HG02571 (cell line): ENCODE data around the gene LARP6.
A peak's percentile ranks its signal among the peaks of the same experiment; 100 is the strongest.
"Not testable (repeated sequence)": the region's sequence is repeated elsewhere in the genome, so short reads cannot be mapped to it uniquely, and the experiment has no call there.

ENCODE experiments used
- ATAC-seq: cut with Tn5 transposase; IDR thresholded peaks from one replicate; pipeline ENCODE4 v1.9.1; 2021; ENCODE audit warnings: mild to moderate bottlenecking, moderate library complexity; ENCODE audit not compliant: unreplicated experiment

The LARP6 gene

GRCh38 chr15:70853973-70854665 is at the start of gene LARP6:
Gene LARP6, minus strand, starts transcription at chr15:70854157. Its CDS starts 69 bp downstream, at chr15:70854088.
- ATAC-seq, result no peak

- no peak for ATAC-seq
Measured at GRCh38 chr15:70902107-70902506, 48.1 kb upstream of the LARP6 start.

GRCh38 chr15:70892912-70893560 is 39.1 kb upstream of the LARP6 start:
- ATAC-seq, result peak; percentile 26

- peak; percentile 71 for ATAC-seq
Measured at GRCh38 chr15:70892002-70892911, 38.3 kb upstream of the LARP6 start, which contains the start of the genes LRRC49 and THAP10. Gene LRRC49, plus strand, starts transcription at chr15:70892826. Its CDS starts 69 bp downstream, at chr15:70892895. Gene THAP10, minus strand, starts transcription at chr15:70892433. Its CDS starts 161 bp downstream, at chr15:70892272.

- no peak for ATAC-seq
Measured at GRCh38 chr15:70882361-70882760, 28.4 kb upstream of the LARP6 start.

- ATAC-seq, result no peak
Measured at GRCh38 chr15:70880781-70881180, 26.8 kb upstream of the LARP6 start.

GRCh38 chr15:70879401-70879800 is 25.4 kb upstream of the LARP6 start:
- no peak for ATAC-seq

GRCh38 chr15:70876683-70877082 is 22.7 kb upstream of the LARP6 start:
- no peak for ATAC-seq

- no peak for ATAC-seq
Measured at GRCh38 chr15:70876011-70876410, 22.1 kb upstream of the LARP6 start.

GRCh38 chr15:70875001-70875782 is 21.2 kb upstream of the LARP6 start:
- no peak for ATAC-seq

GRCh38 chr15:70873232-70874054 is 19.5 kb upstream of the LARP6 start:
- ATAC-seq, result no peak

GRCh38 chr15:70871490-70871889 is 17.5 kb upstream of the LARP6 start:
- ATAC-seq, result not testable (repeated sequence)

GRCh38 chr15:70870051-70870450 is 16.1 kb upstream of the LARP6 start:
- ATAC-seq, result no peak

GRCh38 chr15:70869346-70869745 is 15.4 kb upstream of the LARP6 start:
- no peak for ATAC-seq

GRCh38 chr15:70867911-70868467 is 14.0 kb upstream of the LARP6 start:
- no peak for ATAC-seq

GRCh38 chr15:70866982-70867641 is 13.2 kb upstream of the LARP6 start:
- no peak for ATAC-seq

GRCh38 chr15:70863450-70864218 is 9.7 kb upstream of the LARP6 start:
- ATAC-seq, result no peak

GRCh38 chr15:70859998-70860397 is 6.0 kb upstream of the LARP6 start:
- no peak for ATAC-seq
